ENCODE measurements around the gene GRIN3B.
A peak's percentile ranks its signal among the peaks of the same experiment; 100 is the strongest.

Gene GRIN3B

DNA sequence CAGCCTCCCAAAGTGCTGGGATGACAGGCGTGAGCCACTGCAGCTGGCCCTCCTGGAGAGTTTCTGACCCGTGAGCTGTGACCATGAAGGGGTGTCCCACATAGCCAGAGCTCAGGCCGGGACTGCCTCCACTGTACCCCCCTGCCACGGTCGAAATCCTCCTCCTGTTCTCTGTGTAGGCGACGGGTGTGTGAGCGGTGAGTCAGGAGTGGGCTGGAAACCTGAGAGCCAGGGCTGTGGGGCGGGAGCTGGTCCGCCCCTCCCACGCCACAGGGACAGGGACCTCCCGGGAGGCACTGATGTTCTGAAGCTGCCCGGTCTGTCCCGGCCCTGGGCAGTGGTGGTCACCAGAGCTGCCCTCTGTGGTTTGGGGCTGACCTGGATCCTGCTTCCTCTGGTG is 12.1 kb upstream of the GRIN3B start:
- H3K4me3 ChIP-seq (ENCODE audit: low read depth, low read length) = no peak overlapping the region
- H3K27ac ChIP-seq = no peak overlapping the region
- DNase-seq = no peak
- H3K36me3 ChIP-seq (replicated peaks) = peaks cover 26% of the 10 kb centered on the region
- no peak for TF ChIP-seq CTCF (IDR thresholded peaks at IDR 0.05; ENCODE audit: low read depth, low read length, missing control alignments)
- in situ Hi-C loops (cut with HindIII; ENCODE audit: low pct_ligation_motif_present, low sequenced_read_pairs) = no loop called here
- no peaks in the 10 kb centered on the region for H3K27me3 ChIP-seq (replicated peaks)

GRCh38 chr19:988510-988909 is 11.7 kb upstream of the GRIN3B start:
- no peak for TF ChIP-seq CTCF (IDR thresholded peaks at IDR 0.05; ENCODE audit: low read depth, low read length, missing control alignments)
- Histone ChIP-seq H3K36me3 (replicated peaks) (peaks cover 29% of the 10 kb centered on the region), H3K27me3 (replicated peaks) (no peaks in the 10 kb centered on the region), H3K27ac (no peak overlapping the region), H3K4me3 (ENCODE audit: low read depth, low read length) (no peak overlapping the region)
- no peak for DNase-seq
- in situ Hi-C loops (cut with HindIII; ENCODE audit: low pct_ligation_motif_present, low sequenced_read_pairs) = no loop called here

DNA sequence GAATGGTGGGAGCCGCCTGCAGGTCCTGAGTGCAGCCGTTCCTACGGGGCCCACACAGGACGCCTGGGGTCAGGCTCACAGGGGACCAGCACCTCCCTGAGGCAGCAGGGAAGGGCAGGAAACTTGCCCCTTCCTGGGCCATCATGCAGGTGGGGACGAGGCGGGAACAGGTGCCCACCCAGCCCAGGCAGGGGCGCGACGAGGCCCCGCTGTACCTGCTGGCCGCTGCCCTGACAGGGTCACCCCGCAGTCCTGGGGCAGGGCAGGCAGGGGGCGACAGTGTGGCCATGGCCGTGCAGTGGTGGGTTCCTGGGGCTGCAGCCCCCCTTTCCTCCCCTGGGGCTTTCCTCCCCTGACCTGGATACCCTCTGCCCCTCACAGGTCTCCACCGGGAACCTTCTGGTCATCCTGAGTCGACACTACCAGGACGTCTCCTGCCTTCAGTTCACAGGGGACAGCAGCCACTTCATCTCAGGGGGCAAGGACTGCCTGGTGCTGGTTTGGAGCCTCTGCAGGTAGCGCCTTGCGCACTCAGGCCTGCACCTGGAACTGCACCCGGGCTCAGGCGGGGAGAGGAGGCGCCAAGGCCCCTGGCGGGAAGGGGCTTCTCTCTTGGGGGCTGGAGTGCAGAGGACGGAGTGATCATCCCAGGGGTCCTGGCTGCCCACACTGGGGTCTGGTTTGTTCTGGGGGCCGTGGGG is 10.7 kb upstream of the GRIN3B start:
- TF ChIP-seq CTCF (IDR thresholded peaks at IDR 0.05; ENCODE audit: low read depth, low read length, missing control alignments) = peak; percentile 54
- Histone ChIP-seq H3K4me3 (ENCODE audit: low read depth, low read length) (no peak overlapping the region), H3K27ac (no peak overlapping the region), H3K36me3 (replicated peaks) (peaks cover 34% of the 10 kb centered on the region), H3K27me3 (replicated peaks) (no peaks in the 10 kb centered on the region)
- in situ Hi-C loops (cut with HindIII; ENCODE audit: low pct_ligation_motif_present, low sequenced_read_pairs) = no loop called here
- DNase-seq = no peak

- Histone ChIP-seq H3K27ac (no peak overlapping the region), H3K36me3 (replicated peaks) (peaks cover 34% of the 10 kb centered on the region), H3K4me3 (ENCODE audit: low read depth, low read length) (no peak overlapping the region), H3K27me3 (replicated peaks) (no peaks in the 10 kb centered on the region)
- no peak for TF ChIP-seq CTCF (IDR thresholded peaks at IDR 0.05; ENCODE audit: low read depth, low read length, missing control alignments)
- no peak for DNase-seq
- in situ Hi-C loops (cut with HindIII; ENCODE audit: low pct_ligation_motif_present, low sequenced_read_pairs) = no loop called here
Measured at GRCh38 chr19:990119-990571, 10.1 kb upstream of the GRIN3B start.

DNA sequence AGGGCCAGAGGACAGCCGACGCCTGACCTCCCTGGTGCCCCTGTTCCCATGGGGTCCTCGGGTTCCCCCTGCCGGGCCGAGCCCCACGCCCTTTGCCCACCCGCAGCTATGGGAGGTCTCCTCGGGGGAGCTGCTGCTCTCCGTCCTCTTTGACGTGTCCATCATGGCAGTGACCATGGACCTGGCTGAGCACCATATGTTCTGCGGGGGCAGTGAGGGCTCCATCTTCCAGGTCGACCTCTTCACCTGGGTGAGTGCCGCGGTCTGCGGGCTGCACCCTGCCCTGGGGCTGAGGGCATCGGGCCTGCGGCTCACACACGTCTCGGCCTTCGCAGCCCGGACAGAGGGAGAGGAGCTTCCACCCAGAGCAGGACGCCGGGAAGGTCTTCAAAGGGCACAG is 9.5 kb upstream of the GRIN3B start:
- Histone ChIP-seq H3K4me3 (ENCODE audit: low read depth, low read length) (no peak overlapping the region), H3K36me3 (replicated peaks) (peaks cover 34% of the 10 kb centered on the region), H3K27me3 (replicated peaks) (no peaks in the 10 kb centered on the region), H3K27ac (no peak overlapping the region)
- in situ Hi-C loops (cut with HindIII; ENCODE audit: low pct_ligation_motif_present, low sequenced_read_pairs) = no loop called here
- no peak for TF ChIP-seq CTCF (IDR thresholded peaks at IDR 0.05; ENCODE audit: low read depth, low read length, missing control alignments)
- DNase-seq = no peak

All from brain microvascular endothelial cell (primary cell).